SU-DHL-6 (cell line): ENCODE data around the gene ZNF132.
A peak's percentile ranks its signal among the peaks of the same experiment; 100 is the strongest.

Source experiments
- H2AFZ ChIP-seq: fragments of 200-600 bp; sonication (generic); 2 replicates; pipeline ENCODE4 v1.6.1; 2014; ENCODE audit warnings: low read depth, mild to moderate bottlenecking, moderate library complexity, mixed read lengths, antibody characterized with exemption, low read length; ENCODE audit not compliant: severe bottlenecking
- H3F3A ChIP-seq: fragments of 200-600 bp; shearing (Covaris generic); 2 replicates; pipeline ENCODE4 v1.6.0; 2016; ENCODE audit warnings: antibody characterized with exemption, mild to moderate bottlenecking; ENCODE audit not compliant: insufficient read depth
- H3K27ac ChIP-seq: fragments of 200-600 bp; sonication (generic); 2 replicates; pipeline ENCODE4 v1.5.1; 2016; ENCODE audit warnings: low read depth, mild to moderate bottlenecking, low read length, moderate library complexity, mixed read lengths
- H3K27me3 ChIP-seq: fragments of 200-600 bp; sonication (generic), shearing (Covaris generic); 2 replicates; pipeline ENCODE4 v1.6.0; 2014; ENCODE audit warnings: mild to moderate bottlenecking, low read length
- H3K36me3 ChIP-seq: fragments of 200-600 bp; sonication (generic); 2 replicates; pipeline ENCODE4 v1.6.1; 2014; ENCODE audit warnings: mild to moderate bottlenecking, low read length, mixed read lengths
- H3K4me2 ChIP-seq: fragments of 300-600, 200-600 bp; shearing (Covaris generic), sonication (generic); 2 replicates; pipeline ENCODE4 v1.6.0; 2014; ENCODE audit warnings: low read length, low read depth, mild to moderate bottlenecking; ENCODE audit not compliant: poor library complexity, severe bottlenecking
- H3K4me3 ChIP-seq: fragments of 200-600 bp; sonication (generic); 2 replicates; pipeline ENCODE4 v1.5.1; 2014; ENCODE audit warnings: antibody characterized with exemption, low read length, mild to moderate bottlenecking, mixed read lengths; ENCODE audit not compliant: insufficient read depth, poor library complexity, severe bottlenecking
- H3K79me2 ChIP-seq: fragments of 200-600 bp; sonication (generic); 2 replicates; pipeline ENCODE4 v1.6.1; 2014; ENCODE audit warnings: mild to moderate bottlenecking, low read length, moderate library complexity; ENCODE audit not compliant: insufficient read depth
- H3K9ac ChIP-seq: fragments of 200-600 bp; sonication (generic); 2 replicates; pipeline ENCODE4 v1.7.0; 2014; ENCODE audit warnings: mild to moderate bottlenecking, low read length
- H3K9me2 ChIP-seq: fragments of 200-600 bp; sonication (generic); replicated peaks from 2 replicates; pipeline ENCODE4 v1.6.1; 2014; ENCODE audit warnings: low read length; ENCODE audit not compliant: insufficient read depth
- H3K9me3 ChIP-seq: fragments of 200-600 bp; sonication (generic); 2 replicates; pipeline ENCODE4 v1.6.1; 2014; ENCODE audit warnings: low read length, mixed read lengths; ENCODE audit not compliant: insufficient read depth
- H4K20me1 ChIP-seq: fragments of 200-600 bp; sonication (generic); 2 replicates; pipeline ENCODE4 v1.6.1; 2014; ENCODE audit warnings: low read depth, mild to moderate bottlenecking, antibody characterized with exemption, low read length, moderate library complexity, mixed read lengths
- CTCF ChIP-seq: fragments of 200-600 bp; sonication (generic); IDR thresholded peaks from one replicate; pipeline ENCODE4 v1.5.1; 2017; ENCODE audit warnings: antibody characterized with exemption, mild to moderate bottlenecking, low read length, moderate library complexity; ENCODE audit not compliant: insufficient read depth, poor library complexity, severe bottlenecking
- EZH2phosphoT487 ChIP-seq: fragments of 200-600 bp; sonication (generic), shearing (Covaris generic); conservative IDR thresholded peaks from 2 replicates; pipeline ENCODE4 v1.6.1; 2018; ENCODE audit warnings: mild to moderate bottlenecking, antibody characterized with exemption, low read length, moderate library complexity, mixed read lengths

The ZNF132 gene

GRCh38 chr19:58468216-58468839 is 28.4 kb upstream of the ZNF132 start:
- Histone ChIP-seq H3K4me3 (peak overlapping the region; percentile 2), H2AFZ (no peak overlapping the region), H3K27me3 (no peaks in the 10 kb centered on the region), H3K9me2 (no peaks in the 10 kb centered on the region), H3K27ac (no peak overlapping the region), H3F3A (no peaks in the 10 kb centered on the region), H3K4me2 (peak overlapping the region; percentile 79), H3K9ac (peak overlapping the region; percentile 75), H3K36me3 (no peaks in the 10 kb centered on the region), H3K79me2 (peaks cover 7% of the 10 kb centered on the region), H3K9me3 (no peaks in the 10 kb centered on the region), H4K20me1 (no peaks in the 10 kb centered on the region)
- TF ChIP-seq CTCF (no peak), EZH2phosphoT487 (no peak)

GRCh38 chr19:58466760-58467589 is 27.0 kb upstream of the ZNF132 start, which contains the start of gene ZNF324:
Gene ZNF324 (plus strand): TSS chr19:58467080. CDS start chr19:58469186, 2,106 bp downstream.
- Histone ChIP-seq H3K79me2 (peaks cover 7% of the 10 kb centered on the region), H3K9me3 (no peaks in the 10 kb centered on the region), H3K36me3 (no peaks in the 10 kb centered on the region), H3K9me2 (no peaks in the 10 kb centered on the region), H3K27me3 (no peaks in the 10 kb centered on the region), H3K4me2 (peak within 1 kb of the TSS; percentile 79), H3K27ac (peak within 1 kb of the TSS; percentile 12; the same call in 1 of the 2 replicates), H4K20me1 (no peaks in the 10 kb centered on the region), H3K9ac (peak within 1 kb of the TSS; percentile 75), H2AFZ (peak within 1 kb of the TSS; percentile 83), H3K4me3 (peak within 1 kb of the TSS; percentile 68), H3F3A (no peaks in the 10 kb centered on the region)
- no peak for TF ChIP-seq CTCF
- no peak for TF ChIP-seq EZH2phosphoT487

GRCh38 chr19:58466089-58466759 is 26.3 kb upstream of the ZNF132 start:
- Histone ChIP-seq H3K27me3 (no peaks in the 10 kb centered on the region), H3F3A (no peaks in the 10 kb centered on the region), H3K79me2 (peaks cover 7% of the 10 kb centered on the region), H3K27ac (no peak overlapping the region), H3K36me3 (no peaks in the 10 kb centered on the region), H3K9ac (peak overlapping the region; percentile 75), H4K20me1 (no peaks in the 10 kb centered on the region), H3K4me2 (peak overlapping the region; percentile 79), H3K9me3 (no peaks in the 10 kb centered on the region), H3K9me2 (no peaks in the 10 kb centered on the region), H3K4me3 (peak overlapping the region; percentile 55), H2AFZ (peak overlapping the region; percentile 83)
- TF ChIP-seq CTCF (no peak), EZH2phosphoT487 (no peak)
